IMR-90 (cell line): ENCODE data around the gene OGFOD3. TPM values are rescaled to one million over a fixed set of nuclear protein-coding genes. Genes with fewer than 3 reads are reported as not detected.

Experiments
- ATAC-seq: fragments of 200-7000 bp; cut with Tn5 transposase; 2 replicates; pipeline ENCODE4 v1.9.1; 2020; ENCODE audit warnings: low read depth, mild to moderate bottlenecking, moderate library complexity
- BruUV-seq: library from RNA; stranded (reverse); fragments of 400-500 nt; replicated peaks from 2 replicates; lab custom pipeline; 2021; lab: Mats Ljungman, UMichigan
- CTCF ChIA-PET: fragments of 300-600 bp; formaldehyde crosslinking; extraction: SDS; loops from one replicate; lab custom pipeline; 2021; ENCODE audit warnings: antibody characterized with exemption; lab: Yijun Ruan, JAX
- POLR2A ChIA-PET: fragments of 300-600 bp; sonication (Branson Sonifier 250); formaldehyde crosslinking; loops from one replicate; lab custom pipeline; 2022; ENCODE audit warnings: antibody characterized with exemption; ENCODE audit not compliant: unreplicated experiment; lab: Charles Lee
- DNase-seq: peaks from one replicate; pipeline ENCODE4 v3.0.0; 2013
- H2AFZ ChIP-seq: replicated peaks from 2 replicates; pipeline ENCODE3; 2013; ENCODE audit warnings: low read length, mild to moderate bottlenecking; ENCODE audit not compliant: poor library complexity
- H2AK5ac ChIP-seq: 2 replicates; pipeline ENCODE4 v1.6.1; 2013; ENCODE audit warnings: low read depth, low read length, inconsistent platforms
- H2AK9ac ChIP-seq: replicated peaks from 2 replicates; pipeline ENCODE3; 2013; ENCODE audit warnings: mild to moderate bottlenecking, low read depth, low read length, moderate library complexity; ENCODE audit not compliant: poor library complexity
- H2BK120ac ChIP-seq: 2 replicates; pipeline ENCODE4 v1.6.1; 2013; ENCODE audit warnings: low read depth, low read length, inconsistent platforms
- H2BK15ac ChIP-seq: 3 replicates; pipeline ENCODE4 v1.6.1; 2013; ENCODE audit warnings: low read depth, low read length, inconsistent platforms
- H2BK20ac ChIP-seq: 2 replicates; pipeline ENCODE4 v1.6.1; 2013; ENCODE audit warnings: low read depth, mild to moderate bottlenecking, inconsistent platforms, low read length, moderate library complexity
- H2BK5ac ChIP-seq: 2 replicates; pipeline ENCODE4 v1.6.1; 2013; ENCODE audit warnings: mild to moderate bottlenecking, low read depth, low read length, inconsistent platforms; ENCODE audit not compliant: poor library complexity, severe bottlenecking
- H3K14ac ChIP-seq: replicated peaks from 2 replicates; pipeline ENCODE4 v1.6.1; 2013; ENCODE audit warnings: low read depth, low read length, inconsistent platforms
- H3K18ac ChIP-seq: 2 replicates; pipeline ENCODE4 v1.6.1; 2013; ENCODE audit warnings: low read depth, low read length, control low read depth
- H3K23ac ChIP-seq: 2 replicates; pipeline ENCODE4 v1.6.1; 2013; ENCODE audit warnings: low read depth, low read length, inconsistent platforms
- H3K27ac ChIP-seq: 2 replicates; pipeline ENCODE4 v1.5.1; 2013; ENCODE audit warnings: mild to moderate bottlenecking, control low read depth, low read length; ENCODE audit not compliant: insufficient read depth
- H3K27me3 ChIP-seq: 2 replicates; pipeline ENCODE4 v1.6.1; 2013; ENCODE audit warnings: low read length; ENCODE audit not compliant: control insufficient read depth, insufficient read depth
- H3K36me3 ChIP-seq: 2 replicates; pipeline ENCODE4 v1.6.1; 2013; ENCODE audit warnings: low read length, mixed read lengths; ENCODE audit not compliant: control insufficient read depth, insufficient read depth
- H3K4ac ChIP-seq: 2 replicates; pipeline ENCODE4 v1.6.1; 2013; ENCODE audit warnings: low read depth, low read length, inconsistent platforms
- H3K4me1 ChIP-seq: 2 replicates; pipeline ENCODE4 v1.6.1; 2013; ENCODE audit warnings: low read length, mixed read lengths; ENCODE audit not compliant: control insufficient read depth, insufficient read depth
- H3K4me2 ChIP-seq: 2 replicates; pipeline ENCODE4 v1.6.1; 2013; ENCODE audit warnings: low read depth, mild to moderate bottlenecking, control low read depth, low read length, moderate library complexity
- H3K4me3 ChIP-seq: 2 replicates; pipeline ENCODE4 v1.5.1; 2013; ENCODE audit warnings: low read depth, mild to moderate bottlenecking, control low read depth, low read length, moderate library complexity; ENCODE audit not compliant: insufficient read depth
- H3K56ac ChIP-seq: 2 replicates; pipeline ENCODE4 v1.6.1; 2013; ENCODE audit warnings: low read length, inconsistent platforms; ENCODE audit not compliant: insufficient read depth; ENCODE audit errors: extremely low read depth
- H3K79me1 ChIP-seq, 2 experiments: 2 replicates each; pipeline ENCODE4 v1.6.1; 2013; ENCODE audit warnings: low read length in 2 of 2, inconsistent platforms in 1 of 2, low read depth in 1 of 2
- H3K9ac ChIP-seq: 2 replicates; pipeline ENCODE4 v1.6.1; 2013; ENCODE audit warnings: low read depth, low read length, control low read depth
- H3K9me1 ChIP-seq: 2 replicates; pipeline ENCODE4 v1.6.1; 2013; ENCODE audit warnings: low read length, inconsistent platforms; ENCODE audit not compliant: insufficient read depth
- H3K9me3 ChIP-seq: 2 replicates; pipeline ENCODE4 v1.6.1; 2013; ENCODE audit warnings: low read length; ENCODE audit not compliant: control insufficient read depth, insufficient read depth
- H4K20me1 ChIP-seq: 2 replicates; pipeline ENCODE4 v1.6.1; 2013; ENCODE audit warnings: low read length, inconsistent platforms; ENCODE audit not compliant: insufficient read depth
- H4K5ac ChIP-seq: 2 replicates; pipeline ENCODE4 v1.6.1; 2013; ENCODE audit warnings: mild to moderate bottlenecking, low read depth, low read length, control low read depth
- H4K8ac ChIP-seq, 2 experiments: 2 replicates each; pipeline ENCODE4 v1.6.1; 2013; ENCODE audit warnings: low read depth in 2 of 2, low read length in 2 of 2, control low read depth in 1 of 2, inconsistent platforms in 1 of 2
- H4K91ac ChIP-seq: 2 replicates; pipeline ENCODE4 v1.6.1; 2013; ENCODE audit warnings: low read depth, low read length, inconsistent platforms; ENCODE audit not compliant: insufficient read depth
- FOS ChIP-seq: fragments of 150-350 bp; IDR thresholded peaks from 2 replicates; pipeline ENCODE4 v1.6.1; 2016; ENCODE audit warnings: low read depth, low read length
- MAZ ChIP-seq: IDR thresholded peaks from 2 replicates; pipeline ENCODE4 v1.6.1; 2012; ENCODE audit warnings: low read depth, mild to moderate bottlenecking, low read length, improper control_type of control experiment, moderate library complexity, borderline replicate concordance
- MXI1 ChIP-seq: IDR thresholded peaks from 2 replicates; pipeline ENCODE4 v1.6.1; 2012; ENCODE audit warnings: low read depth, mild to moderate bottlenecking, low read length, moderate library complexity, borderline replicate concordance
- POLR2A ChIP-seq: IDR thresholded peaks from 2 replicates; pipeline ENCODE4 v1.6.1; 2012; ENCODE audit warnings: mild to moderate bottlenecking, low read depth, low read length
- RAD21 ChIP-seq: IDR thresholded peaks from 2 replicates; pipeline ENCODE4 v1.6.1; 2012; ENCODE audit warnings: low read length, improper control_type of control experiment
- RFX5 ChIP-seq: IDR thresholded peaks from 2 replicates; pipeline ENCODE4 v1.8.0; 2012; ENCODE audit warnings: low read depth, mild to moderate bottlenecking, low read length, moderate library complexity
- SMC3 ChIP-seq: fragments of 150-350 bp; IDR thresholded peaks from 2 replicates; pipeline ENCODE4 v1.6.1; 2016; ENCODE audit warnings: low read depth, mild to moderate bottlenecking, antibody characterized with exemption, low read length, moderate library complexity
- WGBS, 2 experiments: methylation state at CpG; one replicate each; pipeline versions ENCODE4 v1.1.5 to v1.1.7; 2013; ENCODE audit warnings: missing lambda C conversion rate in 2 of 2; ENCODE audit not compliant: insufficient read length in 1 of 2; ENCODE audit errors: extremely low coverage in 2 of 2; 5-methylcytosine and 5-hydroxymethylcytosine counted together
- dilution Hi-C: fragments of 300-500 bp; cut with HindIII; formaldehyde crosslinking; loops from one replicate; pipeline ENCODE4 v1.14.3; 2018; ENCODE audit warnings: low sequenced_read_pairs; ENCODE audit not compliant: unreplicated experiment
- in situ Hi-C: fragments of 300-500 bp; cut with MboI; formaldehyde crosslinking; loops from 3 replicates; pipeline ENCODE4 v1.14.3; 2019; ENCODE audit warnings: low sequenced_read_pairs, inconsistent platforms, mixed read lengths
- intact Hi-C: fragments of 100-400 bp; cut with micrococcal nuclease; formaldehyde crosslinking; loops from 2 replicates; pipeline ENCODE4 v1.10.0; 2022
- polyA plus RNA-seq, 3 experiments: library from polyadenylated mRNA; depleted of rRNA; stranded (reverse); fragments of >200 nt; gene quantifications; 2 replicates each; pipeline ENCODE4 v1.2.3, GENCODE V29; 2012; ENCODE audit warnings: low replicate concordance in 1 of 3
- total RNA-seq: library from RNA; depleted of rRNA; stranded (reverse); fragments of >200 nt; gene quantifications from 2 replicates; pipeline ENCODE4 v1.2.3, GENCODE V29; 2012
- TF ChIP-seq, protein P1 (sequence below): fragments of 150-350 bp; IDR thresholded peaks from 2 replicates; pipeline ENCODE4 v1.6.1; 2017; ENCODE audit warnings: mild to moderate bottlenecking, antibody characterized with exemption, low read length, low read depth
- TF ChIP-seq, protein P2 (sequence below): conservative IDR thresholded peaks from 2 replicates; pipeline ENCODE4 v1.5.1; 2012; ENCODE audit warnings: mild to moderate bottlenecking, low read depth, low read length, improper control_type of control experiment
- TF ChIP-seq, protein P3 (sequence below): fragments of 150-350 bp; IDR thresholded peaks from 2 replicates; pipeline ENCODE4 v1.6.1; 2016; ENCODE audit warnings: low read depth, mild to moderate bottlenecking, low read length, moderate library complexity, borderline replicate concordance

OGFOD3 gene
- total and polyA plus RNA-seq, 2 of the 4 experiments (the other 2 are of a cell fraction), result 25.3 to 33.4 TPM

DNA sequence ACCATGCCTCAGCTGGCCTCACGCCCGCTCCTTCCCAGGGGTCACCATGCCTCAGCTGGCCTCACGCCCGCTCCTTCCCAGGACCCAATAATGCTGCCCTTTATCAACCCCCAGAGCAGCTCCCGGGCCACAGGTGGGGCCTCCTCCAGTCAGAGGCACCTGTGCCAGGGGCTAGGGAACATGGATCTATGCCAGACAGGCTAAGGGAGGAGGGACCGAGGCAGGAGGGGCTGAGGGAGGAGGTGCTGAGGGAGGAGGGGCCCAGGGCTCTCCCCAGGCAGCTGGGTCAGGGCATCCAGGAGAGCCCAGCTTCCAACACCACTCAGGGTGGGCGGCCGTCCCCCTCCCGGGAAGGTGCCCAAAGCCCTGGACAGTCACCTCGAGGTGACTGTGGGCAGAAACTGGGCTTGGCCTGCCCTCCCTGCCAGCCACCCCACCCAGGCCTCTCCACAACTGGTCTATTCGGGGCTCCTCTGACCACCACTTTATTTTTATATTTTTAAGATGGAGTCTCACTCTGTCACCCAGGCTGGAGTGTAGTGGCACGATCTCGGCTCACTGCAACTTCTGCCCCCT, 27.4 kb downstream of the OGFOD3 start:
- dilution Hi-C loops, result no loop called here
- no peak overlapping the region for H3K14ac ChIP-seq
- BruUV-seq, result no TSS peak

More for the DNA sequence above, 27.4 kb downstream of the OGFOD3 start:
- H4K5ac ChIP-seq, result no peak overlapping the region
- no peak overlapping the region for H3K4ac ChIP-seq
- H3K4me2 ChIP-seq, result no peak overlapping the region
- ChIA-PET POLR2A (no interaction called here), CTCF (no interaction called here)
- H3K9me3 ChIP-seq, result no peaks in the 10 kb centered on the region
- no peak overlapping the region for H3K4me3 ChIP-seq
- in situ Hi-C loops, result no loop called here
- H4K91ac ChIP-seq, result no peak overlapping the region
- no peaks in the 10 kb centered on the region for H3K79me1 ChIP-seq
- peaks cover 10% of the 10 kb centered on the region; the same call in 1 of the 2 replicates for H3K36me3 ChIP-seq
- H2AFZ ChIP-seq, result no peak overlapping the region
- H3K56ac ChIP-seq, result no peak overlapping the region
- no peaks in the 10 kb centered on the region for H3K4me1 ChIP-seq
- ATAC-seq (no peak), DNase-seq (no peak)
- H2BK15ac ChIP-seq, result no peak overlapping the region
- H2BK120ac ChIP-seq, result no peak overlapping the region
- TF ChIP-seq, protein P1, sequence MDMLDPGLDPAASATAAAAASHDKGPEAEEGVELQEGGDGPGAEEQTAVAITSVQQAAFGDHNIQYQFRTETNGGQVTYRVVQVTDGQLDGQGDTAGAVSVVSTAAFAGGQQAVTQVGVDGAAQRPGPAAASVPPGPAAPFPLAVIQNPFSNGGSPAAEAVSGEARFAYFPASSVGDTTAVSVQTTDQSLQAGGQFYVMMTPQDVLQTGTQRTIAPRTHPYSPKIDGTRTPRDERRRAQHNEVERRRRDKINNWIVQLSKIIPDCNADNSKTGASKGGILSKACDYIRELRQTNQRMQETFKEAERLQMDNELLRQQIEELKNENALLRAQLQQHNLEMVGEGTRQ, result no peak
- no peak for TF ChIP-seq MXI1
- no peak for TF ChIP-seq POLR2A
- no peak for TF ChIP-seq SMC3
- TF ChIP-seq RFX5, result no peak
- TF ChIP-seq, protein P2, sequence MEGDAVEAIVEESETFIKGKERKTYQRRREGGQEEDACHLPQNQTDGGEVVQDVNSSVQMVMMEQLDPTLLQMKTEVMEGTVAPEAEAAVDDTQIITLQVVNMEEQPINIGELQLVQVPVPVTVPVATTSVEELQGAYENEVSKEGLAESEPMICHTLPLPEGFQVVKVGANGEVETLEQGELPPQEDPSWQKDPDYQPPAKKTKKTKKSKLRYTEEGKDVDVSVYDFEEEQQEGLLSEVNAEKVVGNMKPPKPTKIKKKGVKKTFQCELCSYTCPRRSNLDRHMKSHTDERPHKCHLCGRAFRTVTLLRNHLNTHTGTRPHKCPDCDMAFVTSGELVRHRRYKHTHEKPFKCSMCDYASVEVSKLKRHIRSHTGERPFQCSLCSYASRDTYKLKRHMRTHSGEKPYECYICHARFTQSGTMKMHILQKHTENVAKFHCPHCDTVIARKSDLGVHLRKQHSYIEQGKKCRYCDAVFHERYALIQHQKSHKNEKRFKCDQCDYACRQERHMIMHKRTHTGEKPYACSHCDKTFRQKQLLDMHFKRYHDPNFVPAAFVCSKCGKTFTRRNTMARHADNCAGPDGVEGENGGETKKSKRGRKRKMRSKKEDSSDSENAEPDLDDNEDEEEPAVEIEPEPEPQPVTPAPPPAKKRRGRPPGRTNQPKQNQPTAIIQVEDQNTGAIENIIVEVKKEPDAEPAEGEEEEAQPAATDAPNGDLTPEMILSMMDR, result no peak
- no peak for TF ChIP-seq FOS
- no peak for TF ChIP-seq MAZ
- TF ChIP-seq, protein P3, sequence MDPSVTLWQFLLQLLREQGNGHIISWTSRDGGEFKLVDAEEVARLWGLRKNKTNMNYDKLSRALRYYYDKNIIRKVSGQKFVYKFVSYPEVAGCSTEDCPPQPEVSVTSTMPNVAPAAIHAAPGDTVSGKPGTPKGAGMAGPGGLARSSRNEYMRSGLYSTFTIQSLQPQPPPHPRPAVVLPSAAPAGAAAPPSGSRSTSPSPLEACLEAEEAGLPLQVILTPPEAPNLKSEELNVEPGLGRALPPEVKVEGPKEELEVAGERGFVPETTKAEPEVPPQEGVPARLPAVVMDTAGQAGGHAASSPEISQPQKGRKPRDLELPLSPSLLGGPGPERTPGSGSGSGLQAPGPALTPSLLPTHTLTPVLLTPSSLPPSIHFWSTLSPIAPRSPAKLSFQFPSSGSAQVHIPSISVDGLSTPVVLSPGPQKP, result no peak
- no peak for TF ChIP-seq RAD21
- H2AK5ac ChIP-seq, result no peak overlapping the region
- no peak overlapping the region for H3K9ac ChIP-seq
- no CpG with 5 or more reads among the region's 13 CpGs for WGBS, 2 experiments
- H4K20me1 ChIP-seq, result no peaks in the 10 kb centered on the region
- no peak overlapping the region for H3K18ac ChIP-seq
- intact Hi-C loops, result no loop called here
- H3K27me3 ChIP-seq, result peaks cover 18% of the 10 kb centered on the region
- H2BK5ac ChIP-seq, result no peak overlapping the region
- no peak overlapping the region for H2AK9ac ChIP-seq
- no peak overlapping the region for H3K23ac ChIP-seq
- no peaks in the 10 kb centered on the region for H3K9me1 ChIP-seq
- no peak overlapping the region for H4K8ac ChIP-seq
- no peak overlapping the region for H3K27ac ChIP-seq
- H2BK20ac ChIP-seq, result no peak overlapping the region
